ENCODE data around the gene ARID2. TPM values are rescaled to one million over a fixed set of nuclear protein-coding genes. Genes with fewer than 3 reads are reported as not detected.

ARID2 gene
- total and polyA plus RNA-seq, 9 of the 15 experiments (the other 6 are each of a cell fraction or from before 2014, with no cell fraction given): 13.4 to 41.6 (median 29.4) TPM

GRCh38 chr12:45913631-45914030, 184.1 kb downstream of the ARID2 start:
- Histone ChIP-seq H3K36me3 (ENCODE audit: control insufficient read depth, insufficient read depth, low read length) (peaks cover 1% of the 10 kb centered on the region; the same call in 1 of the 3 replicates), H3K9me1 (ENCODE audit: control insufficient read depth, insufficient read depth, low read length) (no peaks in the 10 kb centered on the region), H2AFZ (ENCODE audit: low read depth, low read length) (no peak overlapping the region), H3K27ac (ENCODE audit: extremely low read depth, low read depth, low read length) (no peak overlapping the region), H3K27me3 (ENCODE audit: control insufficient read depth in 2 of 2, insufficient read depth in 2 of 2, low read length in 2 of 2) (no peaks in the 10 kb centered on the region), H3K4me3 (no peak overlapping the region), H4K20me1 (replicated peaks; ENCODE audit: control insufficient read depth, insufficient read depth, low read length) (no peaks in the 10 kb centered on the region), H3K9ac (ENCODE audit: insufficient read depth in 1 of 2, low read depth in 2 of 2, low read length in 2 of 2) (no peak overlapping the region), H3K4me2 (ENCODE audit: insufficient read depth, low read length) (no peak overlapping the region), H3K4me1 (replicated peaks in 1 of 2; ENCODE audit: control insufficient read depth in 2 of 2, insufficient read depth in 2 of 2, low read length in 2 of 2) (no peaks in the 10 kb centered on the region), H3K79me2 (ENCODE audit: control insufficient read depth, insufficient read depth, low read length) (no peaks in the 10 kb centered on the region), H3K9me3 (replicated peaks; ENCODE audit: control insufficient read depth, insufficient read depth, low read depth, low read length) (no peaks in the 10 kb centered on the region)
- FAIRE-seq (no peak), ATAC-seq (no peak), DNase-seq (ENCODE audit: extremely low read depth in 1 of 4, low spot score in 3 of 4) (no peak)
- ChIA-PET POLR2A (interaction anchor here (1.0 to 3.0 kb wide), 5 partner anchors 9 to 20 kb away, joined by 3 to 14 read pairs (median 3); no protein-coding TSS in a partner anchor), CTCF (ENCODE audit: low intra/inter-chr PET ratio) (no interaction called here)
- in situ Hi-C loops (cut with MboI) (no loop called here), intact Hi-C loops (cut with micrococcal nuclease) (no loop called here)
- TF ChIP-seq SETDB1 (IDR thresholded peaks at IDR 0.05; ENCODE audit: low read length) (no peak), ZNF174 (CRISPR knock-in tag; IDR thresholded peaks at IDR 0.05) (no peak), ZNF143 (CRISPR knock-in tag; IDR thresholded peaks at IDR 0.05) (no peak)
- 40% methylated on average over 2 of the region's 2 CpGs for WGBS (ENCODE audit: insufficient coverage, low coverage, missing lambda C conversion rate)
- BruUV-seq (replicated peaks): no TSS peak

GRCh38 chr12:45914090-45914489, 184.6 kb downstream of the ARID2 start:
- TF ChIP-seq GATAD2B (IDR thresholded peaks at IDR 0.05; ENCODE audit: borderline replicate concordance) (no peak), RFX5 (IDR thresholded peaks at IDR 0.05; ENCODE audit: low read depth, low read length) (0 out of 2 replicates have a peak, but pooled peaks have one; percentile 34), HMBOX1 (IDR thresholded peaks at IDR 0.05) (peak; percentile 80)
- Histone ChIP-seq H3K9me3 (replicated peaks; ENCODE audit: control insufficient read depth, insufficient read depth, low read depth, low read length) (no peaks in the 10 kb centered on the region), H3K27me3 (ENCODE audit: control insufficient read depth in 2 of 2, insufficient read depth in 2 of 2, low read length in 2 of 2) (no peaks in the 10 kb centered on the region), H3K27ac (ENCODE audit: extremely low read depth, low read depth, low read length) (no peak overlapping the region), H2AFZ (ENCODE audit: low read depth, low read length) (no peak overlapping the region), H3K36me3 (ENCODE audit: control insufficient read depth, insufficient read depth, low read length) (peaks cover 4% of the 10 kb centered on the region; the same call in 1 of the 3 replicates), H4K20me1 (replicated peaks; ENCODE audit: control insufficient read depth, insufficient read depth, low read length) (no peaks in the 10 kb centered on the region), H3K4me1 (replicated peaks in 1 of 2; ENCODE audit: control insufficient read depth in 2 of 2, insufficient read depth in 2 of 2, low read length in 2 of 2) (no peaks in the 10 kb centered on the region), H3K79me2 (ENCODE audit: control insufficient read depth, insufficient read depth, low read length) (no peaks in the 10 kb centered on the region), H3K9ac (ENCODE audit: insufficient read depth in 1 of 2, low read depth in 2 of 2, low read length in 2 of 2) (peak overlapping the region in 1 of 2 experiments; percentile 10; a peak in 1 of 4 replicates), H3K4me3 (no peak overlapping the region), H3K9me1 (ENCODE audit: control insufficient read depth, insufficient read depth, low read length) (no peaks in the 10 kb centered on the region), H3K4me2 (ENCODE audit: insufficient read depth, low read length) (no peak overlapping the region)
- FAIRE-seq (peak; percentile 51), ATAC-seq (peak; percentile 48; the same call in 2 of the 3 replicates), DNase-seq (ENCODE audit: extremely low read depth in 1 of 4, low spot score in 3 of 4) (peak in 2 of 4 experiments; percentile 9 to 16)
- intact Hi-C loops (cut with micrococcal nuclease): no loop called here
- BruUV-seq (replicated peaks): no TSS peak
- POLR2A ChIA-PET: interaction anchor here (1.0 to 3.0 kb wide), 3 partner anchors 10 to 20 kb away, joined by 3 to 14 read pairs (median 3); no protein-coding TSS in a partner anchor
- in situ Hi-C loops (cut with MboI): no loop called here
- WGBS (ENCODE audit: insufficient coverage, low coverage, missing lambda C conversion rate): 0% methylated on average over 1 of the region's 1 CpG
- CTCF ChIA-PET (ENCODE audit: low intra/inter-chr PET ratio): no interaction called here
